ENCODE results near the gene TADA1. TPM values are rescaled to one million over a fixed set of nuclear protein-coding genes. Genes with fewer than 3 reads are reported as not detected.

The TADA1 gene
- total and polyA plus RNA-seq, 11 donors = 5.6 to 10.8 (median 9.3) TPM

GRCh38 chr1:166899769-166900168 lies 23.7 kb upstream of the TADA1 start:
- Histone ChIP-seq H3K4me1 (peaks cover 0 to 15% (median 0%) of the 10 kb centered on the region in 12 donors), H3K27me3 (peaks cover 0 to 7% (median 0%) of the 10 kb centered on the region in 9 donors), H3K36me3 (no peaks in the 10 kb centered on the region), H3K4me3 (no peak overlapping the region), H3K9me3 (peaks cover 0 to 9% (median 0%) of the 10 kb centered on the region in 12 donors), H3K27ac (no peak overlapping the region)
- intact Hi-C loops (cut with DNase I) = loop anchor here in 1 of 10 donors (10.0 kb wide), 1 partner anchor 305 kb away; no protein-coding TSS in a partner anchor
- TF ChIP-seq CTCF (IDR thresholded peaks at IDR 0.05) (no peak), POLR2A (IDR thresholded peaks at IDR 0.05) (no peak)
- no peak for ATAC-seq
- no peak for DNase-seq

GRCh38 chr1:166895766-166896165 lies 19.7 kb upstream of the TADA1 start:
- DNase-seq (no peak), ATAC-seq (no peak)
- no peak overlapping the region for H3K27ac ChIP-seq
- H3K4me1 ChIP-seq = peaks cover 0 to 4% (median 0%) of the 10 kb centered on the region in 12 donors
- H3K36me3 ChIP-seq = no peaks in the 10 kb centered on the region
- TF ChIP-seq POLR2A (IDR thresholded peaks at IDR 0.05) (no peak), CTCF (IDR thresholded peaks at IDR 0.05) (no peak)
- peaks cover 0 to 9% (median 0%) of the 10 kb centered on the region in 12 donors for H3K9me3 ChIP-seq
- H3K4me3 ChIP-seq = no peak overlapping the region
- H3K27me3 ChIP-seq = peaks cover 0 to 14% (median 0%) of the 10 kb centered on the region in 9 donors
- 54 to 64% (median 58%) methylated on average over 4 of the region's 4 CpGs for WGBS, 4 donors
- intact Hi-C loops (cut with DNase I) = no loop called here

- TF ChIP-seq CTCF (IDR thresholded peaks at IDR 0.05) (no peak), POLR2A (IDR thresholded peaks at IDR 0.05) (no peak)
- intact Hi-C loops (cut with DNase I) = loop anchor here in 2 of 10 donors (5.0 kb wide), 1 partner anchor 168 kb away; no protein-coding TSS in a partner anchor
- Histone ChIP-seq H3K4me3 (no peak overlapping the region), H3K27me3 (peaks cover 0 to 18% (median 2%) of the 10 kb centered on the region in 9 donors), H3K9me3 (no peaks in the 10 kb centered on the region), H3K36me3 (no peaks in the 10 kb centered on the region), H3K4me1 (no peaks in the 10 kb centered on the region), H3K27ac (no peak overlapping the region)
- DNase-seq (no peak), ATAC-seq (no peak)
Measured at GRCh38 chr1:166889776-166890175, 13.7 kb upstream of the TADA1 start.

GRCh38 chr1:166888373-166889111 lies 12.5 kb upstream of the TADA1 start:
- ATAC-seq (no peak), DNase-seq (no peak)
- Histone ChIP-seq H3K9me3 (no peaks in the 10 kb centered on the region), H3K4me1 (peaks cover 0 to 7% (median 0%) of the 10 kb centered on the region in 12 donors), H3K36me3 (no peaks in the 10 kb centered on the region), H3K27me3 (peaks cover 5 to 28% (median 12%) of the 10 kb centered on the region in 9 donors), H3K27ac (no peak overlapping the region), H3K4me3 (no peak overlapping the region)
- no peak for TF ChIP-seq POLR2A (IDR thresholded peaks at IDR 0.05)
- no peak for TF ChIP-seq CTCF (IDR thresholded peaks at IDR 0.05)
- WGBS, 4 donors = 84 to 86% (median 84%) methylated on average over 4 of the region's 4 CpGs
- intact Hi-C loops (cut with DNase I) = loop anchor here in 1 of 10 donors (5.0 kb wide), 1 partner anchor 169 kb away; no protein-coding TSS in a partner anchor
